ENCODE measurements around the gene SCFD2. TPM values are rescaled to one million over a fixed set of nuclear protein-coding genes. Genes with fewer than 3 reads are reported as not detected.

SCFD2 gene
- total and polyA plus RNA-seq, 7 donors = 3.7 to 16.6 (median 10.7) TPM

DNA sequence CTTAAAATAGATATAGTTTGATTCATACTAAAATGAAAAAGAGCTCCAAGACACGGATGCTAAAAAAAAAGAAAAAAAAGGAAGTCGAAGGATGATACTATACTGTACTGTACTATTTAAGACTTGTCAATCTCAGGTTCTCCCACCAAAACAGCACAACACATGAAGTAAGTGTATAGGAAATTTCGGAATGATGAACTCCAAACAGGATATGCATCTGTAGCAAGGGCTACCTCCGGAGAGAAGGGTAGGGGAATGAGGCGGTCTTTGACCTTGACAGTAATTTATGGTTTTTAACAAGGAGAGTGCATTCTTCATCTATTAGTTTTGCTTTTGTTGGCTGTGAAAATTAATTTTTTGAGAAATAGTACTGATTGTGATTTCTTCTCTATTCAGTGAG is 11.0 kb upstream of the SCFD2 start:
- 46 to 61% methylated on average over 5 of the region's 5 CpGs for WGBS, 2 donors
- no peak for DNase-seq
- intact Hi-C loops (cut with DNase I) = loop anchor here (1.0 to 5.0 kb wide), 4 partner anchors 11 to 1535 kb away; partner anchors contain the start of genes DCUN1D4 and SCFD2
- Histone ChIP-seq H3K27me3 (no peaks in the 10 kb centered on the region), H3K4me1 (peaks cover 0 to 26% (median 16%) of the 10 kb centered on the region in 4 donors), H3K36me3 (peaks cover 0 to 1% (median 0%) of the 10 kb centered on the region in 4 donors), H3K4me3 (peak overlapping the region; percentile 81 to 94 (median 88)), H3K27ac (peak overlapping the region; percentile 84 to 90 (median 88)), H3K9me3 (no peaks in the 10 kb centered on the region)
- TF ChIP-seq, protein P1, sequence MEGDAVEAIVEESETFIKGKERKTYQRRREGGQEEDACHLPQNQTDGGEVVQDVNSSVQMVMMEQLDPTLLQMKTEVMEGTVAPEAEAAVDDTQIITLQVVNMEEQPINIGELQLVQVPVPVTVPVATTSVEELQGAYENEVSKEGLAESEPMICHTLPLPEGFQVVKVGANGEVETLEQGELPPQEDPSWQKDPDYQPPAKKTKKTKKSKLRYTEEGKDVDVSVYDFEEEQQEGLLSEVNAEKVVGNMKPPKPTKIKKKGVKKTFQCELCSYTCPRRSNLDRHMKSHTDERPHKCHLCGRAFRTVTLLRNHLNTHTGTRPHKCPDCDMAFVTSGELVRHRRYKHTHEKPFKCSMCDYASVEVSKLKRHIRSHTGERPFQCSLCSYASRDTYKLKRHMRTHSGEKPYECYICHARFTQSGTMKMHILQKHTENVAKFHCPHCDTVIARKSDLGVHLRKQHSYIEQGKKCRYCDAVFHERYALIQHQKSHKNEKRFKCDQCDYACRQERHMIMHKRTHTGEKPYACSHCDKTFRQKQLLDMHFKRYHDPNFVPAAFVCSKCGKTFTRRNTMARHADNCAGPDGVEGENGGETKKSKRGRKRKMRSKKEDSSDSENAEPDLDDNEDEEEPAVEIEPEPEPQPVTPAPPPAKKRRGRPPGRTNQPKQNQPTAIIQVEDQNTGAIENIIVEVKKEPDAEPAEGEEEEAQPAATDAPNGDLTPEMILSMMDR (IDR thresholded peaks at IDR 0.05) = no peak
- TF ChIP-seq EP300 (IDR thresholded peaks at IDR 0.05) (no peak), POLR2A (IDR thresholded peaks at IDR 0.05) (no peak), POLR2AphosphoS5 (IDR thresholded peaks at IDR 0.05) (no peak)

DNA sequence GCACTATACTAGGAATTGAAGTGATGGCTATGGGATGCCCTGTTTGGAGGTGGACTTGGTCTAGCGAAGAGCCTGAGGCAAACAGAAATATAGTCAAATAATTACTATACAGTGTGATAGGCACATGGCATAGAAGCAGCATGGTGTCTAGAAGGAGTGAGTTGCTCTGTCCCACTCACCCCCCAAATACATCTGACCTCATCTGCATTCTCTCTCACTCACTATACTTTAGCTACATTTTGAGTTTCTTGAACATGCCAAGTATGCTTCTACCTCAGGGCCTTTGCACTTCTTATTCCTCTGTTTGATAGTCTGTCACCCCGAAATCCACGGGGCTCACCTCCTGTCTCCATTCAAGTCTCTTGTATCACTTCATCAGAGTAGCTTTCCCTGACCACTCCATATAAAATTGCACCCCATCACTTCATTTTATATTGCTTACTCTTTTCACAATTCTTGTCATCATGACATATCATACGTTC is 9.0 kb upstream of the SCFD2 start:
- intact Hi-C loops (cut with DNase I) = loop anchor here (5.0 kb wide), 3 partner anchors 842 to 1533 kb away; partner anchors contain the start of gene DCUN1D4
- peaks cover 0 to 19% (median 14%) of the 10 kb centered on the region in 4 donors for H3K4me1 ChIP-seq
- H3K36me3 ChIP-seq = no peaks in the 10 kb centered on the region
- WGBS, 2 donors = 71 to 87% methylated on average over 4 of the region's 4 CpGs
- H3K27me3 ChIP-seq = peaks cover 0 to 13% (median 6%) of the 10 kb centered on the region in 3 donors
- H3K4me3 ChIP-seq = no peak overlapping the region
- no peaks in the 10 kb centered on the region for H3K9me3 ChIP-seq
- H3K27ac ChIP-seq = no peak overlapping the region
- no peak for DNase-seq
- TF ChIP-seq, protein P1 (IDR thresholded peaks at IDR 0.05) = no peak
- no peak for TF ChIP-seq POLR2AphosphoS5 (IDR thresholded peaks at IDR 0.05)
- TF ChIP-seq EP300 (IDR thresholded peaks at IDR 0.05) = no peak
- TF ChIP-seq POLR2A (IDR thresholded peaks at IDR 0.05) = no peak

DNA sequence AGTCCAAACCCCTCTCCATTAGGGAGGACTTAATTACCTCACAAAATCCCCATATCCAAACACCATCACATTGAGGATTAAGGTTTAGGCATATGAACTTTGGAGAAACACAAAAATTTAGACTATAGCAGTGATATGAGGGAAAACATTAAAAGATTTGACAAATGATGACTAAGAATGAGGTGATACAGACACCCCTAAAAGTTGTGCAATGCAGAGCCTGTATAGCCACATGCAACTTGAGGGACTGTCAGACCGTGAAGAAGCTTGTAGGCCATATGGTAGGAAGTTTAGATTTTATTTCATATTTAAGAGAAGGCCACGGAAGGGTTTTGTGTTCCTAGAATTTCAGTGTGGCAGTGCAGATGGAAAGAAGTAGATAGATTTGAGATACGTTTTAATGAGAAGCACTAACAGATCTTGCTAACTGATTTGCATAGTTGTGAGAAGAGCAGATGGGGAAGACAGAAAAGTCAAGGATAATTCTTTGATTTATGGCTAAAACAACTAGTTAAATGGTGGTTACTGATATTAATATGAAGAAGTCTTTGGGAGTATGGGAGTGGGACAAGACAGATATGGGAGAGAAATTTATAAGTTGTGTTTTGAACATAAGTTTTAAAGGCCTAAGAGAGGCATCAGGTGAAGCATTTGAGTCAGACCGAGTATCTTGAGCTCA is 6.1 kb upstream of the SCFD2 start:
- DNase-seq = no peak
- Histone ChIP-seq H3K36me3 (no peaks in the 10 kb centered on the region), H3K27ac (no peak overlapping the region), H3K27me3 (peaks cover 0 to 24% (median 6%) of the 10 kb centered on the region in 3 donors), H3K4me3 (no peak overlapping the region), H3K4me1 (peaks cover 0 to 2% (median under 1%) of the 10 kb centered on the region in 4 donors), H3K9me3 (no peaks in the 10 kb centered on the region)
- TF ChIP-seq, protein P1 (IDR thresholded peaks at IDR 0.05) = no peak
- no peak for TF ChIP-seq POLR2AphosphoS5 (IDR thresholded peaks at IDR 0.05)
- TF ChIP-seq EP300 (IDR thresholded peaks at IDR 0.05) = no peak
- TF ChIP-seq POLR2A (IDR thresholded peaks at IDR 0.05) = no peak
- intact Hi-C loops (cut with DNase I) = no loop called here
- 88 to 89% methylated on average over 4 of the region's 4 CpGs for WGBS, 2 donors

DNA sequence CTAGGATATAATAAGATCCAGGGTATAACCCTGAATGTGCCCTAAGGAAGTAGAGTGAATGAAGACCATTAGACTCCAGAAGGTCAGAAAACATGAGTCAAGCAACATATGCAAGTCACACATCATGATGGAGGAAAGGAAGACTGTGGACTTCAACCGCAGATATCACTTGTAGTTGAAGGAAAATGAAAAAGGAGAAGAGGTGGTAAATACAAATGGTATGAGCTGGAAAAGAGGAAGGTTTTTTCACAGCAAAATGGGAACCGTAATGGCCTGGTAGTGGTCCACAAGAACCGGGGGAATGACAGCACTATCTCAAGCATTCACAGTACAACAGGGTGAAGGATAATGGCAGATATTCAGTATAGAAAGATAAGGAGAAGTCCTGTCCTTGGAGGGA is 5.2 kb upstream of the SCFD2 start:
- no peak overlapping the region for H3K27ac ChIP-seq
- H3K4me1 ChIP-seq = peaks cover 0 to 6% (median 0%) of the 10 kb centered on the region in 4 donors
- no peak overlapping the region for H3K4me3 ChIP-seq
- 89 to 92% methylated on average over 3 of the region's 3 CpGs for WGBS, 2 donors
- intact Hi-C loops (cut with DNase I) = no loop called here
- peaks cover 0 to 24% (median 6%) of the 10 kb centered on the region in 3 donors for H3K27me3 ChIP-seq
- DNase-seq = no peak
- no peaks in the 10 kb centered on the region for H3K36me3 ChIP-seq
- no peaks in the 10 kb centered on the region for H3K9me3 ChIP-seq
- TF ChIP-seq POLR2A (IDR thresholded peaks at IDR 0.05) (no peak), POLR2AphosphoS5 (IDR thresholded peaks at IDR 0.05) (no peak)
- TF ChIP-seq, protein P1 (IDR thresholded peaks at IDR 0.05) = no peak

Data from sigmoid colon (tissue), 7 donors.